ENCODE measurements around the gene SSRP1. TPM values are rescaled to one million over a fixed set of nuclear protein-coding genes. Genes with fewer than 3 reads are reported as not detected.
"Not testable (repeated sequence)": the region's sequence is repeated elsewhere in the genome, so short reads cannot be mapped to it uniquely, and the experiment has no call there.

SSRP1 gene
- total RNA-seq, 1 experiment from 2014 or later = 248 TPM

DNA sequence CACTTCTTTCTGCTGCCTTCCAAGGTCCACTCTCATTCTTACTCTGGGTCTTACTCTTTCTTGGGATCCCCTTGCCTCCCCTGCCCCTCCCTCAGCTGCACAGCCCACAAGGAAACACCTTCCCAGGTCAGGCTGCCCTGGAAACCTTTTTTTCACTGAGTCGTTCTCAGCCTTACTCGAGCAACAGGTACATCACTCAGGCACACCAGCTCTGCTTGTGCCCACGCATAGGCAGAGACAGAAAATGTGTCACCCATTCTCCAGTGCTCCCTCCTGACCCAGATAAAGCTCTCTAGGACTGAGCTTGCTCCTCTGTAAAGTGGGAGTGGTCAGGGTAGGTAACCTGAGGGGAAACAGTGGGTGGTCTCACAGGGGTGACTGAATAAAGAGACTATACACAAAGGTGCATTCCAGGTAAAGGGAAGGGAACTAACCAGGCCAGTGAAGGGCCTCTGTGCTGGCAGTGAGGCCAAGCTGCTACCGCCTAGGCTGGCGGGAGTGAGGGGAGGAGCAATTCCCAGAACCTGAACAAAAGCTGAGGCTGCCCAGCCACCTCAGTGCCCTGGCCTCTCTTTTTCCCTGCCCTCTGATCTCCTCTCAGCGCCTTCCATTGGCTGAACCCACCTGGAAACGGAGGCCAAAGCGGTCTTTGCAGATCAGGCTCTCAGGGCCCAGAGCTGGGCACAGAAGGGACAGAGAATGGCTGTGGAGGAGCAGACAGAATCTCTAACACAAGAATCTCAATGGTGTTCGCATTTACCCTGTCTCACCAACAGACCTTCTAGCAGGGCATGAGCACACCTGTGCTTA lies 29.4 kb upstream of the SSRP1 start:
- no peak for DNase-seq
- H3K9me3 ChIP-seq (replicated peaks) = no peaks in the 10 kb centered on the region
- H3K27me3 ChIP-seq = 0 out of 2 replicates have a peak, but pooled peaks cover 3% of the 10 kb centered on the region
- no peak overlapping the region for H3K4me3 ChIP-seq
- H3K4me1 ChIP-seq = peaks cover 5% of the 10 kb centered on the region
- H3K36me3 ChIP-seq = no peaks in the 10 kb centered on the region
- H3K27ac ChIP-seq = no peak overlapping the region

DNA sequence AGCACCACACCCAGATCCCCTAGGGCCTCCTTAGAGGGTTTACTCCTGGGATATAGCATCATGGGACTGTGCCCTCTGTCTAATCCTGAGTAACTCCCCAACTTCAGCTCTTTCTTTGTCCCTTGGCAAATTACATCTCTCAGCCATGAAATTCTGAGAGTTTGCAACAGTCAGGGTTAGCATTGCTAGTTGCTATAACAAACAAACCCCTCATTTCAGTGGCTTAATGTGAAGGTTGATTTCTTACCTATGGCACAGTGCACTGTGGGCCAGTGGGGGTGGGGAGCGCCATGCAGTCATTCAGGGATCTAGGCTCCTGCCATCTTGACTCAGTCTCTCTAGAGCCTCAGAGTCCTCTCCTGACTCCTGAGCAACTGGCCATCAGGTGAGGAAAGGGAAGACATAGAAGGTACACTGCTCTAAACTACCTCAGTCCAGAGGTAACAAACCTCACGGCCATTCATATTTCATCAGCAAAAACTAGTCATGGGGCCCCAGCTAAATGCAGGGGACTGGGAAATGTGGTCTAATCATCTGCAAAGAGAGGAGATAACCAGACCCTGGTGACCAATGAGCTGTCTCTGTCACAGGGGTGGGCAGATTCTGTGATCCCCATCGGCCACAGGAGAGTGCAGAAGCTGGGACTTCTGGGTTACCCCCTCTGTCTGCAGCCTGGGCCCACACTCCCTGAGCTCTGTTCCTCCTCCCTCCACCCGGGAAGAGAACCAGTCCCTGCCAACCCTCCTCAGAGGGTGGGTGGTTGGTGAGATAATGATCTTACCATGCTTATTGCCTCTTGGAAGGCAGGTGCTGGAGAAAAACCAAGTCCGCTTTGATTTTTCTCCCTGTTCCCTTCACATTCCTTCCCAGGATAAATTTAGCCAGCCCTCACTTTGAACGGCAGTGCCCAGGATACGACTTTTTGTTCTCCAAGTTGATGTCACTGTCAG lies 27.7 kb upstream of the SSRP1 start:
- H3K27ac ChIP-seq = no peak overlapping the region

DNA sequence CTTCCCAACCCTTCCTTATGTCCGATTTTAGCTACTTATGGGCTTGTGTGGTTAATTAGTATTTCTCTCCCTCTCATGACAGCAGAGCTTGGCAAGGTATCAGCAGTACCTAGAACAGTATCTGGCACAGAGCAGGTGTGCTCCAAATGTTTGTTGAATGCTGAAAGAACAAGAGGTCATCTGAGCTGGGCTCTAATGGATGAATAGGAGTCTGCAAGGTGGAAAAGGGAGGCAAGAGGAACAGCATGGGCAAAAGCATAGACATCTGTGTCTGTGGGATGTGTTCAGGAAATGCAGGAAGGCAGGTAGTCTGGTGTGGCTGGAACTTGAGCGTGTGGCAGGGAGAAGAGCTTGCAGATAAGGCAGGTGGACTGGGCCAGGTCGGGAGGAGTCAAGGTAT lies 26.2 kb upstream of the SSRP1 start:
- peaks cover 17% of the 10 kb centered on the region for H3K4me1 ChIP-seq
- no peaks in the 10 kb centered on the region for H3K36me3 ChIP-seq
- H3K9me3 ChIP-seq (replicated peaks) = no peaks in the 10 kb centered on the region
- no peak for DNase-seq
- no peak overlapping the region for H3K4me3 ChIP-seq
- H3K27ac ChIP-seq = no peak overlapping the region
- 0 out of 2 replicates have a peak, but pooled peaks cover 3% of the 10 kb centered on the region for H3K27me3 ChIP-seq

More for the DNA sequence above, 27.7 kb upstream of the SSRP1 start:
- no peak for DNase-seq
- H3K36me3 ChIP-seq = no peaks in the 10 kb centered on the region
- no peak overlapping the region for H3K4me3 ChIP-seq
- no peaks in the 10 kb centered on the region for H3K9me3 ChIP-seq (replicated peaks)
- peaks cover 13% of the 10 kb centered on the region for H3K4me1 ChIP-seq
- 0 out of 2 replicates have a peak, but pooled peaks cover 3% of the 10 kb centered on the region for H3K27me3 ChIP-seq

DNA sequence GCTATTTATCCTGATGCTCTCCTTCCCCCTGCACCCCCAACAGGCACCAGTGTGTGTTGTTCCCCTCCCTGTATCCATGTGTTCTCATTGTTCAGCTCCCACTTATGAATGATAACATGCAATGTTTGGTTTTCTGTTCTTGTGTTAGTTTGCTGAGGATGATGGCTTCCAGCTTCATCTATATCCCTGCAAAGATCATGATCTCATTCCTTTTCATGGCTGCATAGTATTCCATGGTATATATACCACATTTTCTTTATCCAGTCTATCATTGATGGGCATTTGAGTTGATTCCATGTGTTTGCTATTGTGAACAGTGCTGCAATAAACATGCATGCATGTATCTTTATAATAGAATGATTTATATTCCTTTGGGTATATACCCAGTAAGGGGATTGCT lies 25.7 kb upstream of the SSRP1 start:
- not testable (repeated sequence) for DNase-seq; H3K27me3 ChIP-seq; H3K27ac ChIP-seq; H3K9me3 ChIP-seq (replicated peaks); H3K4me3 ChIP-seq; H3K36me3 ChIP-seq
- H3K4me1 ChIP-seq = peaks cover 17% of the 10 kb centered on the region

DNA sequence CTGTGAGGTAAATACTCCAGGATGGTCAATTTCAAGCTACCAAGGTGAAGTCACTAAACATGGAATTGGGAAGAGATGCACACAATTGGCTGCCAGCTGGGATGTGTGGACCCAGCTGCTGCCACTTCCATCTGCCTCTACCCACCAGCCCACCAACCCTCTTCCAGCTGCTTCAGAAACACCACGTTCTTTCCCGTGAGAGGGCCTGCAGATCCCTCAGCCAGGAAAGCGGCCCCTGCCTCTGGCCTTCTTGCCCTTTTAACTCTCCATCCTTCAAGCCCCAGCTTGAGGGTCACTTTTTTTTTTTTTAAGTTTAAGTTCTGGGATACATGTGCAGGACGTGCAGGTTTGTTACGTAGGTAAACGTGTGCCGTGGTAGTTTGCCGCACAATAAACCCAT lies 25.3 kb upstream of the SSRP1 start:
- peak in 1 of 2 experiments; percentile 26 for DNase-seq
- H3K4me1 ChIP-seq = peaks cover 17% of the 10 kb centered on the region
- 0 out of 2 replicates have a peak, but pooled peaks cover 3% of the 10 kb centered on the region for H3K27me3 ChIP-seq
- no peaks in the 10 kb centered on the region for H3K9me3 ChIP-seq (replicated peaks)
- H3K27ac ChIP-seq = no peak overlapping the region
- no peaks in the 10 kb centered on the region for H3K36me3 ChIP-seq
- H3K4me3 ChIP-seq = no peak overlapping the region

DNA sequence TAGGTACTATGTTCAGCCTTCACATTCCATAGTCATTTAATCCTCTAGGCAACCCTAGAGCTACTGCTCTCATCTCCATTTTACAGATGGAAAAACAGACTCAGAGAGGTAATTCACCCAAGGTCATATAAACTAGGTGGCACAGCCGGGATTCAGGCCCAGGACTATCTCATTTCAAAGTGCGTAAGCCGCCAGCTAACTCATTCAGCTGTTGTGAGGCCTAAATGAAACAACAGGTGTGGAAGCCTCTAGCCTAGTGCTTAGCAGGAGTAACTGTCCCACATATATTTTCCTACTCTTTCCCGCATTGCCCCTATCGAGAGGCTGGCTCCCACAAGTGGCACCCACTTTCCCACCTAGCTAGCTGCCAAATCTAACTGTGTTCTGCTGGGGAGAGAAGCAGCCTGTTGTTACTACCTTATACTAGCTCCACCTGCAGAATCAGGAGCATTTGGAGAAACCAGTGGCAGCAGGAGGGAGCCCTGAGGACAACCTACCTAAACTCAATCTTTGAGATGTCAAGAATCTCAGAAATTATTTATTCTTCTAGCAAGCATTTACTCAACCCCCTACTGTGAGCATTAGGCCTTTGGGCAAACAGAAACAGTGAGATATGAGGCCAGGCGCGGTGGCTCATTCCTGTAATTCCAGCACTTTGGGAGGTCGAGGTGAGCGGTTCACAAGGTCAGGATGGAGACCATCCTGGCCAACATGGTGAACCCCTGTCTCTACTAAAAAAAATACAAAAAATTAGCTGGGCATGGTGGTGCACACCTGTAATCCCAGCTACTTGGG lies 24.4 kb upstream of the SSRP1 start:
- Histone ChIP-seq H3K4me3 (no peak overlapping the region), H3K4me1 (peaks cover 17% of the 10 kb centered on the region), H3K27ac (peak overlapping the region; percentile 12; the same call in 1 of the 2 replicates), H3K27me3 (0 out of 2 replicates have a peak, but pooled peaks cover 3% of the 10 kb centered on the region), H3K36me3 (no peaks in the 10 kb centered on the region), H3K9me3 (replicated peaks) (no peaks in the 10 kb centered on the region)
- DNase-seq = peak; percentile 72 to 92

DNA sequence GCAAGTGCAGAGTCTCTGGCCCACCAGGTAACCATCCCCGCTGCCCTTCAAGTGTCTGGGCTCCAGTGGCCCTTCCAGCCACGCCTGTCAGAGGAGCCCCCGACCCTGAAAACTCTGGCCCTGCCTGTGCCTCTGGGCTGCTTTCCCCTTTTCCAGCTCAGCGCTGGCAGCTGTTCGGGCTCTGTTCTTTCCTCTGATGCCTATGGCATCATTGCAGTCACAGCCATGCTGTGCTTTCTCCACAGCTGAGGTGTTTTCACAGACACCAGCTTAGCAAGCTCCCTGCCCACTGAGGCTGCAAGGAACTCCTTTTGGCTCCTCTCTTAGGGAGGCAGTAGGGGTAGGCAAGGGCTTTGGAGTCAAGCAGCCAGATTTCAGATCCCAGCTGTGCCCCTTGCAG lies 23.7 kb upstream of the SSRP1 start:
- peak in 1 of 2 experiments; percentile 42 for DNase-seq
- H3K36me3 ChIP-seq = no peaks in the 10 kb centered on the region
- H3K4me3 ChIP-seq = no peak overlapping the region
- H3K27me3 ChIP-seq = 0 out of 2 replicates have a peak, but pooled peaks cover 3% of the 10 kb centered on the region
- no peak overlapping the region for H3K27ac ChIP-seq
- peaks cover 17% of the 10 kb centered on the region for H3K4me1 ChIP-seq
- no peaks in the 10 kb centered on the region for H3K9me3 ChIP-seq (replicated peaks)

DNA sequence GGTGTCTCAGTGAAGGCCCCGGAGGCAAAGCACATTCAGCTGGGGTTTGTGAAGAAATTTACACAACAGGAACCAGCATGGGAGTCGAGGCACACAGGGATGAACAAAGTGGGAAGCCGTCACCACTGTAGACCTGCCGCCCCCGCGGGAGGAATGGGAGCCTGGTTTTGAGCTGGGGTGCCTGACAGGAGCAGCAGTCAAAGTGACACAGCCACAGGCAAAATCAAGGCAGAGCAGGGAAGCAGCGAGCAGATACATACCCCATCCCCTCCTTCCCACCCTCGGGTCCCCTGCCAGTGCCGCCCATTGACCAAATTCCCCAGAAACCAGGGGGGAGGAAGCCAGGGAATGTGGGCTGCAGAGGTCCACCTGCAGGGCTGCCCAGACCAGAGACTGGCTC lies 23.3 kb upstream of the SSRP1 start:
- H3K36me3 ChIP-seq = no peaks in the 10 kb centered on the region
- H3K4me1 ChIP-seq = peaks cover 17% of the 10 kb centered on the region
- 0 out of 2 replicates have a peak, but pooled peaks cover 3% of the 10 kb centered on the region for H3K27me3 ChIP-seq
- no peak overlapping the region for H3K4me3 ChIP-seq
- DNase-seq = no peak
- no peak overlapping the region for H3K27ac ChIP-seq
- no peaks in the 10 kb centered on the region for H3K9me3 ChIP-seq (replicated peaks)

DNA sequence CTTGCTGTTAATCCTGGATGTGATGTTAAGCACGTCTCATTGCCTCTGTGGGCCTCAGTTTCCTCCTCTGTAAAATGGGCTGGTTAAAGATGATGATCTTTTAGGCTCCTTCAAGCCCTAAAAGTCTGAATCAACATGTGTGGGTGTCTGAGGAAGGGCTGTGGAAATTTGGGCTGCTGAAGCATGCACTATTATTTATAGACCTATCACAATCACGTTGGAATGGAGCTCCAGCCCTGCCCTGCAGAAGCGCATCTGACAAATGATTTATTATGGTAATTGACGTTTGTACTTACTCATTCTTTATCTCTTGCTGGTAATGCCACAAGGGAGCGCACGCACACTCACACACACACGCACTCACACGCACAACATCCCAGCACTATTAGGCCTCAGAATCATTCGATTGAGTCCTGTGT lies 22.9 kb upstream of the SSRP1 start:
- no peak overlapping the region for H3K27ac ChIP-seq
- H3K4me3 ChIP-seq = no peak overlapping the region
- H3K27me3 ChIP-seq = 0 out of 2 replicates have a peak, but pooled peaks cover 3% of the 10 kb centered on the region
- no peak for DNase-seq
- peaks cover 17% of the 10 kb centered on the region for H3K4me1 ChIP-seq
- H3K36me3 ChIP-seq = no peaks in the 10 kb centered on the region
- H3K9me3 ChIP-seq (replicated peaks) = no peaks in the 10 kb centered on the region

DNA sequence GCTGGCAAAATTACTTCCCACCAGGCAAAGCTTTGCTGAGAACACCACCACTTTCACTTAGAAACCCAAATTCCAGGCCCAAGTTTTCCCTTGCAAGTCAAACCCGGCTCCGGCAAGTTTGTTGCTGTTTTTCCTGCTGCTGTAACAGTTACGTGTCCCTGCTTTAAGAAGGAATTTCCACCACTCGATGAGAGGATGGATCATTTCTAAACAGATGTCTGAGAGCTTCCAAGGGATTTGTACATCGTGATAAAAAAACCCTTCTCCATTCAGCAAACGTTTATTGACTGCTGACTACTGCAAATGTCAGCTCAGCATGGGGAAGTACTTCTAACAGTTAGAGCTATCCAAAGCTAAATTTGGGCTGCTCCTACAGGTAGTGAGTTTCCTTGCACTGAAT lies 22.2 kb upstream of the SSRP1 start:
- no peak for DNase-seq
- Histone ChIP-seq H3K27me3 (0 out of 2 replicates have a peak, but pooled peaks cover 3% of the 10 kb centered on the region), H3K4me1 (peaks cover 21% of the 10 kb centered on the region), H3K27ac (no peak overlapping the region), H3K4me3 (no peak overlapping the region), H3K9me3 (replicated peaks) (no peaks in the 10 kb centered on the region), H3K36me3 (no peaks in the 10 kb centered on the region)

DNA sequence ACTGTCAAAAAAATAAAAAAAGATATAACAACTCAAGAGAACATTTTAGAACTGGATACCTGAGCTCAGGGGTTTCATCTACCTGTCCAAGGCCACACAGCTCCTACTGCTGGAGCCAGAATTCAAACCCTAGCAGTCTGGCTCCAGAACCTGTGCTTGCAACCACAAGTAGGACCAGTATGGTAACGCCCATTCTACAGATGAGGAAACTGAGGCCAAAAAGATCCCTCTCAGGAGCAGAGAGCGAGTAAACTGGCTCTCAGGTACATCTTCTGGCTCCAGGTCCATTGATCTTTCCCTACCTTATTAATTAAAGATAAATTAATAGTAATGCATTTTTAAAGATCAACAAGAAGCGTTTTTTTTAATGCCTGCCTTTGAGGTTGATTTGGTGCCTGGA lies 21.6 kb upstream of the SSRP1 start:
- no peak for DNase-seq
- H3K27ac ChIP-seq = no peak overlapping the region
- peaks cover 21% of the 10 kb centered on the region for H3K4me1 ChIP-seq
- H3K9me3 ChIP-seq (replicated peaks) = no peaks in the 10 kb centered on the region
- H3K36me3 ChIP-seq = no peaks in the 10 kb centered on the region
- H3K27me3 ChIP-seq = no peaks in the 10 kb centered on the region
- H3K4me3 ChIP-seq = no peak overlapping the region

DNA sequence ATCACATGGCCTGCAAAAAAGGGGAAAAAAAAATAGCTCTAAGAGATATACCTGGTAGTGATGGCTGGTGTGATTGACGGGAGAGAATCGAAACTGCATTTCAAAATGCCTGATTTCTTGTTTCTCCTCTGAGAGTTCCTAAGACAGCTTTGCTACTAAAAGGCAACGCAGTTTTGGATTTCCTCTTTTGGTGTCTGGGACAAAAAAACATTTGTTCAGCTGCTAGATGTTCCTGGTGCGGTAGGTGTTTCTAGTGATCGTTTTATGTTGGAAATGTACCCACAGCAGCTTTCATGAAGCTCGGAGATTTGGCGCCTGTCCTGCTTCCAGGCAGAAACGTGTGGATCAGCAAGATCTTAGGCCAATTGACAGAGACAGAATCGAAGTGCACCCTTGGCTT lies 20.6 kb upstream of the SSRP1 start:
- no peak for DNase-seq
- Histone ChIP-seq H3K9me3 (replicated peaks) (no peaks in the 10 kb centered on the region), H3K27ac (no peak overlapping the region), H3K4me1 (peaks cover 21% of the 10 kb centered on the region), H3K4me3 (no peak overlapping the region), H3K27me3 (no peaks in the 10 kb centered on the region), H3K36me3 (no peaks in the 10 kb centered on the region)

DNA sequence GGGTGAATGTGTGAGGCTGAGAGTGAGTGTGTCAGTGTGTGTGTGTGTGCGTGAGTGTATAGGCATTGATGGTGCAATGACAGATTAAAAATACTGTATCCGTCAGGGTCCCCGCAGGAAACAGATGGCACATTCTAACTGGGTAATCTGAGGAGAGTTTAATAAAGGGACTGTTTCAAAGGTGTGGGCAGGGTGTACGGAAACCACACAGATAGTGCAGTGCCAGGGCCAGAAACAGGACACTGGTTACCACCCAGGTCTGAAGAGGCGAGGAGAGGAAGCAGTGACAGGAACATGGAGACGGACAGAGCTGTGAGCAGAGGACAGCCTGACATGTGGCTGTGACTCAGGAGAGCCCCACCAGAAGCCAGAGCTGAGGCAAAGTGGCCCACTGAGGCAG lies 19.0 kb upstream of the SSRP1 start:
- no peaks in the 10 kb centered on the region for H3K9me3 ChIP-seq (replicated peaks)
- H3K36me3 ChIP-seq = no peaks in the 10 kb centered on the region
- no peak for DNase-seq
- peaks cover 14% of the 10 kb centered on the region for H3K4me1 ChIP-seq
- no peak overlapping the region for H3K27ac ChIP-seq
- no peak overlapping the region for H3K4me3 ChIP-seq
- H3K27me3 ChIP-seq = no peaks in the 10 kb centered on the region

DNA sequence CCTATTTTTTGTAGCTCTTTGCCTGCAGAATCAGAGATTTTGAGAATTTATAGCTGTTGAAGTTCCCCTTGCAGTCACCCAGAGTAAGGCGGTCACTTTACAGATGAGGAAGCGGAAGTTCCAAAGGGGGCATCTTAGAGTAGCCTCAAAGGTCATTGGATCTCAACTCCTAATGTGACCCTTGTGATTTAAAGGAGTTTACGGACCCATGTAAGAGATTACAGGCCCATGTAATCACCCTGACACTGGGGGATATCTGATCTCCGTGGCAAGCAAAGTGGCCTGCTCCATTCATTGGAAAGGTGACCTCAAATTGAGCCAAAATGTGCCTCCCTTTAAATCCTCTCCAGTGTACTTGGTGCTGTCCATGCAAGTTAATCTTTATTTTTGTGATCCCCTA lies 18.2 kb upstream of the SSRP1 start:
- peaks cover 7% of the 10 kb centered on the region; the same call in 1 of the 2 replicates for H3K4me1 ChIP-seq
- no peaks in the 10 kb centered on the region for H3K36me3 ChIP-seq
- H3K9me3 ChIP-seq (replicated peaks) = no peaks in the 10 kb centered on the region
- H3K4me3 ChIP-seq = no peak overlapping the region
- no peak overlapping the region for H3K27ac ChIP-seq
- no peak for DNase-seq
- no peaks in the 10 kb centered on the region for H3K27me3 ChIP-seq

All from SJCRH30 (cell line).